Suprapubic skin (tissue), 4 donors: Measurements from ENCODE around the gene VEGFA. TPM values are rescaled to one million over a fixed set of nuclear protein-coding genes. Genes with fewer than 3 reads are reported as not detected.

Source experiments
- DNase-seq, 2 donors: peaks; one replicate each; pipeline ENCODE4 v3.0.0-alpha.2; 2019; ENCODE audit warnings: low spot score in 2 of 2
- H3K27ac ChIP-seq: fragments of 200-600 bp; sonication (generic); one replicate; pipeline ENCODE4 v1.5.1; 2019
- H3K27me3 ChIP-seq: fragments of 200-600 bp; sonication (generic); one replicate; pipeline ENCODE4 v1.5.1; 2019
- H3K36me3 ChIP-seq: fragments of 200-600 bp; sonication (generic); one replicate; pipeline ENCODE4 v1.5.1; 2019
- H3K4me1 ChIP-seq: fragments of 200-600 bp; sonication (generic); one replicate; pipeline ENCODE4 v1.5.1; 2019
- H3K4me3 ChIP-seq: fragments of 200-600 bp; sonication (generic); one replicate; pipeline ENCODE4 v1.5.1; 2019; ENCODE audit warnings: mild to moderate bottlenecking
- H3K9me3 ChIP-seq: fragments of 200-600 bp; sonication (generic); one replicate; pipeline ENCODE4 v1.5.1; 2019
- CTCF ChIP-seq, 2 donors: fragments of 200-600 bp in 1 of 2; fragments of 450-650 bp in 1 of 2; sonication (generic) in 1 of 2; IDR thresholded peaks; one replicate each; pipeline ENCODE4 v1.5.1; 2016 to 2019; ENCODE audit warnings: antibody characterized with exemption in 2 of 2, mild to moderate bottlenecking in 1 of 2, moderate library complexity in 1 of 2
- EP300 ChIP-seq: sonication (generic); formaldehyde crosslinking; IDR thresholded peaks from one replicate; pipeline ENCODE4 v1.6.1; 2017; ENCODE audit warnings: antibody characterized with exemption
- POLR2A ChIP-seq, 2 donors: fragments of 450-650 bp; IDR thresholded peaks; one replicate each; pipeline ENCODE4 v1.6.1; 2017; ENCODE audit warnings: antibody characterized with exemption in 2 of 2, mild to moderate bottlenecking in 2 of 2, moderate library complexity in 2 of 2
- POLR2AphosphoS5 ChIP-seq, 3 donors: sonication (generic); formaldehyde crosslinking; IDR thresholded peaks; one replicate each; pipeline ENCODE4 v1.6.1; 2017; ENCODE audit warnings: antibody characterized with exemption in 3 of 3
- WGBS: methylation state at CpG from one replicate; pipeline ENCODE4 v1.1.5; 2018; 5-methylcytosine and 5-hydroxymethylcytosine counted together
- total RNA-seq, 4 donors: library from RNA; depleted of rRNA; stranded (reverse); fragments of >200 nt; gene quantifications; one replicate each; pipeline ENCODE4 v1.1.0, GENCODE V29; 2016

The VEGFA gene
- total RNA-seq, 4 donors from 2014 or later: 25.4 to 147 (median 43.6) TPM

GRCh38 chr6:43740321-43740960, 29.6 kb upstream of the VEGFA start:
- H3K4me1 ChIP-seq: peaks cover 4% of the 10 kb centered on the region
- H3K27ac ChIP-seq: no peak overlapping the region
- peak; percentile 32 to 50 for DNase-seq
- no peaks in the 10 kb centered on the region for H3K9me3 ChIP-seq
- no peak overlapping the region for H3K4me3 ChIP-seq
- no peaks in the 10 kb centered on the region for H3K27me3 ChIP-seq
- WGBS: 63% methylated on average over 5 of the region's 6 CpGs
- TF ChIP-seq EP300 (no peak), POLR2A (IDR thresholded peaks at IDR 0.05) (no peak), CTCF (IDR thresholded peaks at IDR 0.05) (no peak), POLR2AphosphoS5 (IDR thresholded peaks at IDR 0.05) (no peak)
- H3K36me3 ChIP-seq: no peaks in the 10 kb centered on the region

DNA sequence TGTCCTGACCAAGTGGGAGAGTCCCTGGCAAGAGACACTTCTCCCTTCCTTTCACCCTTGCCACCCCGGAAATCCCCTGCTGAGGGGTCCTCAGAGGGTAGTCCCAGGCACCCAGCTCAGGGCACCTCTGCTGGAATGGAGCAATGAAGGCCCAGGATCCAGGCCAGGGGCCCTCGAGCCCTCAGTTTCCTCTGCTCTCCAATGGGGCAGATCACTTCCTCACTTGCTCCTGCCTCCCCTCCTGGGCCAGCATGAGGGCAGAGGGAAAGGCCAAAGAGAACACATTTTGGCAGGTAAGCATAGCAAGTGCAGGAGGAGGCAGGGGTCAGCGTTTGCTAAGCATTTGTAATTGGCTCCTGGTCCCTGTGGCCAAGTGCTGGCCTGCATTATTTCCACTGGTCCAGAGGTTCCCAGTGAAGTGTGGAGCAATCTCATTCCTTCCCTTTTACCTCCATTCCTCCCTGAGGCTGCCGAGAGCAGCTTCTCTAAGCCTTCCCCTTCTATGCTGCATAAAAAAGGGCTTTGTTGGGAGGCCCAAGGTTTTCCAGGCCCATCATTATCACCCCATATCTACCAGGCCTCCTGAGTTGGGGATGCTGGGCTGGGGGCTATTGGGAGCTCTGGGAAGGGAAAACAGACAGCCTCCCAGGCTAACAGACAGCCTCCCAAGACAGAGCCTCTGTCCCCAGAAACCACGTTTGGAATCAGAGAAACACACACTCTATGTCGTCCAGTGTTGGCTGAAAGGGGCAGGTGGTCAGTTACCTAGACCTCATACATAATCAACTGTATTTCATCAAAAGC, 28.8 kb upstream of the VEGFA start:
- Histone ChIP-seq H3K36me3 (no peaks in the 10 kb centered on the region), H3K27ac (no peak overlapping the region), H3K4me1 (peaks cover 4% of the 10 kb centered on the region), H3K4me3 (no peak overlapping the region), H3K9me3 (no peaks in the 10 kb centered on the region), H3K27me3 (no peaks in the 10 kb centered on the region)
- peak; percentile 49 to 70 for DNase-seq
- 52% methylated on average over 5 of the region's 6 CpGs for WGBS
- no peak for TF ChIP-seq POLR2AphosphoS5 (IDR thresholded peaks at IDR 0.05)
- no peak for TF ChIP-seq EP300
- TF ChIP-seq CTCF (IDR thresholded peaks at IDR 0.05): no peak
- no peak for TF ChIP-seq POLR2A (IDR thresholded peaks at IDR 0.05)

DNA sequence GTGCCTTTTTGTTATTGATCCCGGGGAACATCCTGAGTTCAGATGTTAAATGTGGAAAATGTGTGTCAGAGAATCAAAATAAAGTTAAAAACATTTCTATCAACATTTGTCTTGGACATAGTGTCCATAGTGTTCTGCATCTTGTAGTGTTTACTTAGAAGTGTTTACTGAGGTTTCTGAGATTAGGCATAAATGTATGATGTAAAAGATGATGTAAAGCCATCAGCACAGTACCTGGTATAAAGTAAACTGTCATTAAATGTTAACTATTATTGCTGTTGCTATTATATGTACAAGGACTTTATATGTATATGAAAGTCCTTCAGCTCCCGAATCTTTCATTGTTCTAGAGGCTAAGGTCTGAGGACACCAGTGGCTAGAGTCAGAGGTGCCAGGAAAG, 28.2 kb upstream of the VEGFA start:
- DNase-seq: no peak
- H3K4me1 ChIP-seq: peaks cover 4% of the 10 kb centered on the region
- no peaks in the 10 kb centered on the region for H3K27me3 ChIP-seq
- H3K36me3 ChIP-seq: no peaks in the 10 kb centered on the region
- no peak overlapping the region for H3K4me3 ChIP-seq
- TF ChIP-seq EP300 (no peak), POLR2AphosphoS5 (IDR thresholded peaks at IDR 0.05) (no peak), CTCF (IDR thresholded peaks at IDR 0.05) (no peak), POLR2A (IDR thresholded peaks at IDR 0.05) (no peak)
- no peak overlapping the region for H3K27ac ChIP-seq
- 67% methylated on average over 2 of the region's 2 CpGs for WGBS
- no peaks in the 10 kb centered on the region for H3K9me3 ChIP-seq

DNA sequence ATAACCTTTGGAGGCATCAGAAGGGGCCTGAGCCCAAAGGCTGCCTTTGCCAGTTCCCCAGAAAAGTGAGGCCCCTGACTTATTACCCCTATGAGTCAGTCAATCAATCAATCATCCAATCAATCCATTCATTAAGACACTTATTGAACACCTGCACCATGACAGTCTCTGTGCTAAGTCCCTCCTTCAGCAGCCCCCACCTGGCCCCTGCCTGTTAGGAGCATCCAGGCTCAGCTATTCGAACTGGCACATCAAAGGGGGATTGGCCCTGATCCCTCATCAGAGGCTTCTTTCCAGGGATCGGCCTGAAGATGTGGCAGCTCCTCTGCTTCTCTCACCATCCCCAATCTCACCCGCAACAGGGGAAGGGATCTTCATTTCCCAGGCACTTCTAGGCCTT, 27.7 kb upstream of the VEGFA start:
- H3K4me3 ChIP-seq: no peak overlapping the region
- H3K9me3 ChIP-seq: no peaks in the 10 kb centered on the region
- DNase-seq: peak; percentile 41 to 59
- H3K27me3 ChIP-seq: no peaks in the 10 kb centered on the region
- TF ChIP-seq POLR2A (IDR thresholded peaks at IDR 0.05): no peak
- TF ChIP-seq CTCF (IDR thresholded peaks at IDR 0.05): no peak
- TF ChIP-seq POLR2AphosphoS5 (IDR thresholded peaks at IDR 0.05): no peak
- no peak for TF ChIP-seq EP300
- no peak overlapping the region for H3K27ac ChIP-seq
- H3K4me1 ChIP-seq: peaks cover 3% of the 10 kb centered on the region
- 80% methylated on average over 3 of the region's 3 CpGs for whole genome bisulfite sequencing
- no peaks in the 10 kb centered on the region for H3K36me3 ChIP-seq

- TF ChIP-seq POLR2A (IDR thresholded peaks at IDR 0.05): no peak
- TF ChIP-seq POLR2AphosphoS5 (IDR thresholded peaks at IDR 0.05): no peak
- no peak for TF ChIP-seq EP300
- TF ChIP-seq CTCF (IDR thresholded peaks at IDR 0.05): no peak
- peak; percentile 31 to 53 for DNase-seq
- WGBS: 58% methylated on average over 7 of the region's 9 CpGs
- Histone ChIP-seq H3K9me3 (no peaks in the 10 kb centered on the region), H3K27ac (no peak overlapping the region), H3K4me1 (no peaks in the 10 kb centered on the region), H3K36me3 (no peaks in the 10 kb centered on the region), H3K4me3 (no peak overlapping the region), H3K27me3 (no peaks in the 10 kb centered on the region)
These were observed 26.9 kb upstream of the VEGFA start for GRCh38 chr6:43742931-43743632.
